Measurements from ENCODE around the gene CTCFL.

Gene CTCFL

GRCh38 chr20:57461726-57462125 is 63.2 kb downstream of the CTCFL start:
- no peak for TF ChIP-seq PAX5 (IDR thresholded peaks at IDR 0.05; ENCODE audit: insufficient read depth, low read length, severe bottlenecking)
- no peak for TF ChIP-seq POLR2AphosphoS5 (IDR thresholded peaks at IDR 0.05; ENCODE audit: low read depth, low read length)
- no peak for FAIRE-seq
- no peak for DNase-seq (ENCODE audit: insufficient read length, low spot score)

- TF ChIP-seq POLR2A (IDR thresholded peaks at IDR 0.05; ENCODE audit: low read depth, low read length) (no peak), SPI1 (IDR thresholded peaks at IDR 0.05; ENCODE audit: low read depth, low read length) (no peak), POLR2AphosphoS5 (IDR thresholded peaks at IDR 0.05; ENCODE audit: low read depth, low read length) (no peak), TAF1 (IDR thresholded peaks at IDR 0.05; ENCODE audit: low read depth, low read length) (no peak), PAX5 (IDR thresholded peaks at IDR 0.05; ENCODE audit: insufficient read depth, low read length, severe bottlenecking) (no peak), POU2F2 (IDR thresholded peaks at IDR 0.05; ENCODE audit: low read depth, low read length) (no peak)
- no peak for FAIRE-seq
Observed at GRCh38 chr20:57460781-57461465, 64.0 kb downstream of the CTCFL start.

GRCh38 chr20:57459897-57460296 is 65.0 kb downstream of the CTCFL start:
- TF ChIP-seq PAX5 (IDR thresholded peaks at IDR 0.05; ENCODE audit: insufficient read depth, low read length, severe bottlenecking) (no peak), TAF1 (IDR thresholded peaks at IDR 0.05; ENCODE audit: low read depth, low read length) (no peak), POU2F2 (IDR thresholded peaks at IDR 0.05; ENCODE audit: low read depth, low read length) (no peak), POLR2AphosphoS5 (IDR thresholded peaks at IDR 0.05; ENCODE audit: low read depth, low read length) (no peak), POLR2A (IDR thresholded peaks at IDR 0.05; ENCODE audit: low read depth, low read length) (no peak), SPI1 (IDR thresholded peaks at IDR 0.05; ENCODE audit: low read depth, low read length) (no peak)
- FAIRE-seq (no peak), DNase-seq (ENCODE audit: insufficient read length, low spot score) (no peak)

More at GRCh38 chr20:57460781-57461465, 64.0 kb downstream of the CTCFL start:
- no peak for DNase-seq (ENCODE audit: insufficient read length, low spot score)

DNA sequence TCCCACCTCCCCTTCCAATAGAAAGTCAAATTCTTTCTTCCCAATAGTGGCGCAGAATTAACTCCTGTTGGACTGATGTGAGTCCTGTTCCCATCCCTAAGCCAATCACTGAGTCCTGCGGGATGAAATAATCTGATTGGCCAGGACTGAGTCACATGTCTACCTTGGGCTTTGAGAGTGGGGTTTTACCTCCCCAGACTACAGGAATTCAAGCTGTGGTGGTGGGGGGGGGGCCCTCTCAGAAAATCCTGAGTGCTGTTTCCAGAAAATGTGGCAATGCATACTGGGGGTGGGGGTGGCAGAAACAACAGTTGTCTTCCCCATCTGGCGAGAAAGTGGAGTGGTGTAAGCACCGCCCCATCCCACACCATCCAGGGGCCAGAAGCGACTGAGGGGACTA is 65.7 kb downstream of the CTCFL start:
- TF ChIP-seq POLR2A (IDR thresholded peaks at IDR 0.05; ENCODE audit: low read depth, low read length) (no peak), SPI1 (IDR thresholded peaks at IDR 0.05; ENCODE audit: low read depth, low read length) (no peak), POU2F2 (IDR thresholded peaks at IDR 0.05; ENCODE audit: low read depth, low read length) (no peak), PAX5 (IDR thresholded peaks at IDR 0.05; ENCODE audit: insufficient read depth, low read length, severe bottlenecking) (no peak), POLR2AphosphoS5 (IDR thresholded peaks at IDR 0.05; ENCODE audit: low read depth, low read length) (no peak), TAF1 (IDR thresholded peaks at IDR 0.05; ENCODE audit: low read depth, low read length) (no peak)
- FAIRE-seq, result no peak
- DNase-seq (ENCODE audit: insufficient read length, low spot score), result no peak

DNA sequence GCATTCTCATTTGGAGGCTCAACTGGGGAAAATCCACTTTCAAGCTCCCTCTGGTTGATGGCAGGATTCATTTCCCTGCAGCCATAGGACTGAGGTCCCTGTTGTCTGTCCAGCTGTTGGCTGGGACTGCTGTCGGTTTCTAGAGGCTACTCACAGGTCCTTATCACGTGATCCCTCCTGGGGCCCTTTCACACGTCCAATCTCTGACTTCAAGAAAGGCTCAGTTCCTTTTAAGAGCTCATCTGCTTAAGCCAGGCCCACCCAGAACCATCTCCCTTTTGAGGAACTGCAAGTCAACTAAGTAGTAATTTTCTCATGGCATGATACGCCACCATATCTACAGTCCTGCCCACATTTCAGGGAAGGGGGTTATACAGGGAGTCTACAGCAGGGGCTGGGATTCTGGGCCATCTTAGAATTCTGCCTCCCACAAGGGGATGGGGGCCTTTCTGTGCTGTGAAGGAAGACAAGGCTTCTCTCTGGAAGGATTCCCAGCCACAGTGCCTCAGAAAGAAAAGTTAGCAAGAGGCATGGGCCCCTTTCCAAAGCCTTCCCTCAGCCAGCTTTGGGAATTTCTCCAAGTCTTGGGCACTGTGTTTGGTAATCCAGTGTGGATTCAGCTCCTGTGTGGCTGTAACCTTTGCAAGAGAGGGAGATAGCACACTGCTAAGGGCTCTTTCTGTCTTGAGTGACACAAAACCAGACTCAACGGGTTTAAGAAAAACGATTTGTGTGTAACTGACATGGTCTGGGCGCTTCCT is 66.4 kb downstream of the CTCFL start:
- TF ChIP-seq SPI1 (IDR thresholded peaks at IDR 0.05; ENCODE audit: low read depth, low read length) (peak; percentile 65), POU2F2 (IDR thresholded peaks at IDR 0.05; ENCODE audit: low read depth, low read length) (no peak)
- DNase-seq (ENCODE audit: insufficient read length, low spot score) (no peak), FAIRE-seq (no peak)

DNA sequence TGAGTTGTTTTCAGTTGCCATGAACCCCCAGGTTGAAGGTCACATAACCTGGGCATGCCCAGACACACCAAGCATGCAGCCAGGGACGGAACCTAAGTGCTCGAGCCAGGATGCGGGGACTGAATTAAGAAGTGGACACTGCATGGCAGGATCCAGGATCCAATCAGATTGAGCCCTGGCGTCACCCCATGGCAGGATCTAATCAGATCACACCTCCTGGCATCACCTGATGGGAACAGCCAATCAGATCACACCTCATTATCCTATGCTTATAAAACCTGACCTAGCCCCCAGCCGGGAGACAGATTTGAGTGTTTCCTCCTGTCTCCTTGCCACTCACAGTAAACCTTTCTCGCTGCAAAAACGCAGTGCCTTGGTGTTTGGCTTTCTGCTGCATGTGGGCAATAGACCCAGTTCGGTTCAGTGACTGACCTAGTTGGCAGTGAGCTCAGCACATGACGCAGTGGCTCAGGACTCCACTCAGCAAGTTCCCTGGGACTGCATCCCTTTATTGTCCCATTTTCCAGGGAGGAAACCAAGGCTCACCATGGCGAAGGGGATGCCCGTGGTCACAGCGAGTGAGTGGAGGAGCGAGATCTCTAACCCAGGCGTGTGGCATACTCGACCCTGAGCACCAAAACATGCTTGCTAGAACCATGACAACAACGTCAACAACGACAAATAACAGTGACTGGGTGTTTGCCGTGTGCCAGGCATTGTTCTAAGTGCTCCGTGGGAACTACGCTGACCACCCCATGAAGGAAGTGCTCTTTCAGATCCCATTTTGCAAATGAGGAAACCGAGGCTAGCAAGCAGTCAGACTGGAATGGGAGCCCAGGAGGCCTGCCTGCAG is 67.5 kb downstream of the CTCFL start:
- no peak for DNase-seq (ENCODE audit: insufficient read length, low spot score)
- TF ChIP-seq TAF1 (IDR thresholded peaks at IDR 0.05; ENCODE audit: low read depth, low read length), result no peak
- no peak for TF ChIP-seq POU2F2 (IDR thresholded peaks at IDR 0.05; ENCODE audit: low read depth, low read length)
- no peak for TF ChIP-seq PAX5 (IDR thresholded peaks at IDR 0.05; ENCODE audit: insufficient read depth, low read length, severe bottlenecking)
- TF ChIP-seq POLR2AphosphoS5 (IDR thresholded peaks at IDR 0.05; ENCODE audit: low read depth, low read length), result no peak
- no peak for TF ChIP-seq SPI1 (IDR thresholded peaks at IDR 0.05; ENCODE audit: low read depth, low read length)
- TF ChIP-seq POLR2A (IDR thresholded peaks at IDR 0.05; ENCODE audit: low read depth, low read length), result no peak
- FAIRE-seq, result peak; percentile 16

- no peak for DNase-seq (ENCODE audit: insufficient read length, low spot score)
- TF ChIP-seq POU2F2 (IDR thresholded peaks at IDR 0.05; ENCODE audit: low read depth, low read length) (no peak), PAX5 (IDR thresholded peaks at IDR 0.05; ENCODE audit: insufficient read depth, low read length, severe bottlenecking) (no peak), POLR2A (IDR thresholded peaks at IDR 0.05; ENCODE audit: low read depth, low read length) (no peak)
- no peak for FAIRE-seq
Observed at GRCh38 chr20:57456116-57456515, 68.8 kb downstream of the CTCFL start.

GRCh38 chr20:57455386-57455785 is 69.6 kb downstream of the CTCFL start:
- no peak for FAIRE-seq

More at GRCh38 chr20:57455386-57455785, 69.6 kb downstream of the CTCFL start:
- DNase-seq (ENCODE audit: insufficient read length, low spot score), result no peak
- TF ChIP-seq POU2F2 (IDR thresholded peaks at IDR 0.05; ENCODE audit: low read depth, low read length), result no peak
- TF ChIP-seq SPI1 (IDR thresholded peaks at IDR 0.05; ENCODE audit: low read depth, low read length), result no peak
- no peak for TF ChIP-seq POLR2AphosphoS5 (IDR thresholded peaks at IDR 0.05; ENCODE audit: low read depth, low read length)
- no peak for TF ChIP-seq PAX5 (IDR thresholded peaks at IDR 0.05; ENCODE audit: insufficient read depth, low read length, severe bottlenecking)
- no peak for TF ChIP-seq TAF1 (IDR thresholded peaks at IDR 0.05; ENCODE audit: low read depth, low read length)
- no peak for TF ChIP-seq POLR2A (IDR thresholded peaks at IDR 0.05; ENCODE audit: low read depth, low read length)

Data from GM12891 (cell line).